ENCODE results near the gene KIAA0930.

DNA sequence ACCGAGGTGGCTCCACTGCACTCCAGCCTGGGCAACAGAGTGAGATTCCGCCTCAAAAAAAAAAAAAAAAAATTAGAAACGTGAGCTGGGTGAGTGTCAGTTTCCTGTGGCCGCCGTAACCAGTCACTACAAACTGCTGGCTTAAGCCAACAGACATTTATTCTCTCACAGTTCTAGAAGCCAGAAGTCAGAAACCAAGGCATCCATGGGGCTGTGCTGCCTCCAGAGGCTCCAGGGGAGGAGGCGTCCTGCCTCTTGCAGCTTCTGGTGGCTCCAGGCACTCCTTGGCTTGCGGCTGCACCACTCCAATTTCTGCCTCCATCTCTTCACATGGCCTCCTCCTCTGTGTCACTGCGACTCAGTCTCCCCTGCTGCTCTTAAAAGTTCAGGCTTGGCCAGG, 11.1 kb upstream of the KIAA0930 start:
- TF ChIP-seq, protein P1, sequence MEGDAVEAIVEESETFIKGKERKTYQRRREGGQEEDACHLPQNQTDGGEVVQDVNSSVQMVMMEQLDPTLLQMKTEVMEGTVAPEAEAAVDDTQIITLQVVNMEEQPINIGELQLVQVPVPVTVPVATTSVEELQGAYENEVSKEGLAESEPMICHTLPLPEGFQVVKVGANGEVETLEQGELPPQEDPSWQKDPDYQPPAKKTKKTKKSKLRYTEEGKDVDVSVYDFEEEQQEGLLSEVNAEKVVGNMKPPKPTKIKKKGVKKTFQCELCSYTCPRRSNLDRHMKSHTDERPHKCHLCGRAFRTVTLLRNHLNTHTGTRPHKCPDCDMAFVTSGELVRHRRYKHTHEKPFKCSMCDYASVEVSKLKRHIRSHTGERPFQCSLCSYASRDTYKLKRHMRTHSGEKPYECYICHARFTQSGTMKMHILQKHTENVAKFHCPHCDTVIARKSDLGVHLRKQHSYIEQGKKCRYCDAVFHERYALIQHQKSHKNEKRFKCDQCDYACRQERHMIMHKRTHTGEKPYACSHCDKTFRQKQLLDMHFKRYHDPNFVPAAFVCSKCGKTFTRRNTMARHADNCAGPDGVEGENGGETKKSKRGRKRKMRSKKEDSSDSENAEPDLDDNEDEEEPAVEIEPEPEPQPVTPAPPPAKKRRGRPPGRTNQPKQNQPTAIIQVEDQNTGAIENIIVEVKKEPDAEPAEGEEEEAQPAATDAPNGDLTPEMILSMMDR (IDR thresholded peaks at IDR 0.05) = no peak
- TF ChIP-seq EP300 (IDR thresholded peaks at IDR 0.05; ENCODE audit: borderline replicate concordance in 1 of 2, low read depth in 1 of 2, low read length in 1 of 2) (no peak), EZH2phosphoT487 (IDR thresholded peaks at IDR 0.05; ENCODE audit: borderline replicate concordance, low read depth) (no peak), YY1 (IDR thresholded peaks at IDR 0.05; ENCODE audit: low read depth) (no peak), RCOR1 (IDR thresholded peaks at IDR 0.05; ENCODE audit: low read length) (no peak), NFIC (IDR thresholded peaks at IDR 0.05; ENCODE audit: borderline replicate concordance) (no peak), POLR2AphosphoS5 (IDR thresholded peaks at IDR 0.05; ENCODE audit: low read depth, low read length) (no peak), TAF1 (IDR thresholded peaks at IDR 0.05; ENCODE audit: borderline replicate concordance, low read depth, low read length) (no peak), RFX5 (IDR thresholded peaks at IDR 0.05; ENCODE audit: low read length) (no peak)
- TF ChIP-seq, protein P2, sequence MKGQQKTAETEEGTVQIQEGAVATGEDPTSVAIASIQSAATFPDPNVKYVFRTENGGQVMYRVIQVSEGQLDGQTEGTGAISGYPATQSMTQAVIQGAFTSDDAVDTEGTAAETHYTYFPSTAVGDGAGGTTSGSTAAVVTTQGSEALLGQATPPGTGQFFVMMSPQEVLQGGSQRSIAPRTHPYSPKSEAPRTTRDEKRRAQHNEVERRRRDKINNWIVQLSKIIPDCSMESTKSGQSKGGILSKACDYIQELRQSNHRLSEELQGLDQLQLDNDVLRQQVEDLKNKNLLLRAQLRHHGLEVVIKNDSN (IDR thresholded peaks at IDR 0.05; ENCODE audit: borderline replicate concordance, low read depth) = no peak
- TF ChIP-seq, protein P3, sequence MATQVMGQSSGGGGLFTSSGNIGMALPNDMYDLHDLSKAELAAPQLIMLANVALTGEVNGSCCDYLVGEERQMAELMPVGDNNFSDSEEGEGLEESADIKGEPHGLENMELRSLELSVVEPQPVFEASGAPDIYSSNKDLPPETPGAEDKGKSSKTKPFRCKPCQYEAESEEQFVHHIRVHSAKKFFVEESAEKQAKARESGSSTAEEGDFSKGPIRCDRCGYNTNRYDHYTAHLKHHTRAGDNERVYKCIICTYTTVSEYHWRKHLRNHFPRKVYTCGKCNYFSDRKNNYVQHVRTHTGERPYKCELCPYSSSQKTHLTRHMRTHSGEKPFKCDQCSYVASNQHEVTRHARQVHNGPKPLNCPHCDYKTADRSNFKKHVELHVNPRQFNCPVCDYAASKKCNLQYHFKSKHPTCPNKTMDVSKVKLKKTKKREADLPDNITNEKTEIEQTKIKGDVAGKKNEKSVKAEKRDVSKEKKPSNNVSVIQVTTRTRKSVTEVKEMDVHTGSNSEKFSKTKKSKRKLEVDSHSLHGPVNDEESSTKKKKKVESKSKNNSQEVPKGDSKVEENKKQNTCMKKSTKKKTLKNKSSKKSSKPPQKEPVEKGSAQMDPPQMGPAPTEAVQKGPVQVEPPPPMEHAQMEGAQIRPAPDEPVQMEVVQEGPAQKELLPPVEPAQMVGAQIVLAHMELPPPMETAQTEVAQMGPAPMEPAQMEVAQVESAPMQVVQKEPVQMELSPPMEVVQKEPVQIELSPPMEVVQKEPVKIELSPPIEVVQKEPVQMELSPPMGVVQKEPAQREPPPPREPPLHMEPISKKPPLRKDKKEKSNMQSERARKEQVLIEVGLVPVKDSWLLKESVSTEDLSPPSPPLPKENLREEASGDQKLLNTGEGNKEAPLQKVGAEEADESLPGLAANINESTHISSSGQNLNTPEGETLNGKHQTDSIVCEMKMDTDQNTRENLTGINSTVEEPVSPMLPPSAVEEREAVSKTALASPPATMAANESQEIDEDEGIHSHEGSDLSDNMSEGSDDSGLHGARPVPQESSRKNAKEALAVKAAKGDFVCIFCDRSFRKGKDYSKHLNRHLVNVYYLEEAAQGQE (IDR thresholded peaks at IDR 0.05; ENCODE audit: low read depth, low read length) = no peak
